Gastrocnemius medialis (tissue), 4 donors: Measurements from ENCODE around the gene LMLN. TPM values are rescaled to one million over a fixed set of nuclear protein-coding genes. Genes with fewer than 3 reads are reported as not detected.

Experiments used
- ATAC-seq, 2 donors: fragments of 150-250 bp; one replicate each; pipeline ENCODE4 v1.9.1; 2016
- DNase-seq, 2 donors: peaks; one replicate each; pipeline ENCODE4 v3.0.0-alpha.2; 2019
- H3K27ac ChIP-seq, 4 donors: fragments of 200-600 bp; sonication (generic); 1 replicate in 1 of 4; 2 replicates in 3 of 4; pipeline ENCODE4 v1.5.1; 2016 to 2018; ENCODE audit warnings: mild to moderate bottlenecking in 2 of 4, moderate library complexity in 1 of 4
- H3K27me3 ChIP-seq, 3 donors: fragments of 200-600 bp; sonication (generic) in 2 of 3; 1 replicate in 1 of 3; 2 replicates in 2 of 3; pipeline versions ENCODE4 v1.5.1 to v1.6.0; 2016 to 2019; ENCODE audit warnings: mild to moderate bottlenecking in 1 of 3, moderate library complexity in 1 of 3
- H3K36me3 ChIP-seq, 2 donors: fragments of 200-600 bp; sonication (generic) in 1 of 2; one replicate each; pipeline ENCODE4 v1.5.1; 2017 to 2018
- H3K4me1 ChIP-seq, 2 donors: fragments of 200-600 bp; sonication (generic) in 1 of 2; one replicate each; pipeline ENCODE4 v1.5.1; 2016 to 2017; ENCODE audit warnings: mild to moderate bottlenecking in 2 of 2
- H3K4me3 ChIP-seq, 4 donors: fragments of 200-600 bp; sonication (generic) in 3 of 4; 1 replicate in 1 of 4; 2 replicates in 3 of 4; pipeline ENCODE4 v1.5.1; 2016 to 2019; ENCODE audit warnings: mild to moderate bottlenecking in 2 of 4
- H3K9me3 ChIP-seq, 3 donors: fragments of 200-600 bp; sonication (generic) in 2 of 3; 1 replicate in 1 of 3; 2 replicates in 2 of 3; pipeline ENCODE4 v1.5.1; 2016 to 2019
- CTCF ChIP-seq, 5 experiments: fragments of 450-650 bp in 3 of 5; fragments of 200-600 bp in 2 of 5; sonication (generic) in 2 of 5; IDR thresholded peaks in 4 of 5; conservative IDR thresholded peaks in 1 of 5; 1 replicate in 4 of 5; 2 replicates in 1 of 5; pipeline ENCODE4 v1.5.1; 2016 to 2019; ENCODE audit warnings: antibody characterized with exemption in 5 of 5, mild to moderate bottlenecking in 3 of 5, moderate library complexity in 3 of 5
- POLR2A ChIP-seq, 2 donors: fragments of 450-650 bp; IDR thresholded peaks; one replicate each; pipeline ENCODE4 v1.6.1; 2017; ENCODE audit warnings: antibody characterized with exemption in 2 of 2, mild to moderate bottlenecking in 2 of 2, moderate library complexity in 2 of 2
- in situ Hi-C, 4 donors: fragments of 200-750 bp; cut with MboI; loops; one replicate each; pipeline versions ENCODE4 v1.15.0 to v1.8.0; 2017; ENCODE audit warnings: low sequenced_read_pairs in 4 of 4
- intact Hi-C: fragments of 100-400 bp; cut with DNase I; formaldehyde crosslinking; loops from one replicate; pipeline ENCODE4 v1.15.1; 2023; ENCODE audit warnings: low total_unique reads
- total RNA-seq, 4 donors: library from RNA; depleted of rRNA; stranded (reverse); fragments of >200 nt; gene quantifications; one replicate each; pipeline versions ENCODE4 v1.1.0 to v1.2.3, GENCODE V29; 2016

LMLN gene
- total RNA-seq, 4 donors from 2014 or later: 2.7 to 8.8 (median 4.6) TPM

GRCh38 chr3:197974016-197974415, 14.0 kb downstream of the LMLN start:
- Histone ChIP-seq H3K36me3 (peaks cover 0 to 8% of the 10 kb centered on the region in 2 donors), H3K4me1 (peaks cover 0 to 6% of the 10 kb centered on the region in 2 donors), H3K27ac (no peak overlapping the region), H3K4me3 (no peak overlapping the region), H3K27me3 (no peaks in the 10 kb centered on the region), H3K9me3 (no peaks in the 10 kb centered on the region)
- in situ Hi-C loops (no loop called here), intact Hi-C loops (no loop called here)
- ATAC-seq: no peak
- no peak for DNase-seq
- TF ChIP-seq CTCF (IDR thresholded peaks at IDR 0.05 in 4 of 5, conservative IDR thresholded peaks at IDR 0.05 in 1 of 5) (no peak), POLR2A (IDR thresholded peaks at IDR 0.05) (no peak)

GRCh38 chr3:197975311-197975710, 15.3 kb downstream of the LMLN start:
- in situ Hi-C loops (no loop called here), intact Hi-C loops (no loop called here)
- no peak for DNase-seq
- H3K36me3 ChIP-seq: peaks cover 0 to 8% of the 10 kb centered on the region in 2 donors
- H3K4me3 ChIP-seq: no peak overlapping the region
- no peak for ATAC-seq
- no peaks in the 10 kb centered on the region for H3K27me3 ChIP-seq
- TF ChIP-seq CTCF (IDR thresholded peaks at IDR 0.05 in 4 of 5, conservative IDR thresholded peaks at IDR 0.05 in 1 of 5) (no peak), POLR2A (IDR thresholded peaks at IDR 0.05) (no peak)
- peaks cover 0 to 6% of the 10 kb centered on the region in 2 donors for H3K4me1 ChIP-seq
- H3K9me3 ChIP-seq: no peaks in the 10 kb centered on the region
- H3K27ac ChIP-seq: no peak overlapping the region

GRCh38 chr3:197983076-197983475, 23.1 kb downstream of the LMLN start:
- TF ChIP-seq POLR2A (IDR thresholded peaks at IDR 0.05) (no peak), CTCF (IDR thresholded peaks at IDR 0.05 in 4 of 5, conservative IDR thresholded peaks at IDR 0.05 in 1 of 5) (no peak)
- ATAC-seq (no peak), DNase-seq (no peak)
- intact Hi-C loops: no loop called here
- H3K4me1 ChIP-seq: no peaks in the 10 kb centered on the region
- H3K9me3 ChIP-seq: no peaks in the 10 kb centered on the region
- no peaks in the 10 kb centered on the region for H3K27me3 ChIP-seq
- no peak overlapping the region for H3K27ac ChIP-seq
- no peak overlapping the region for H3K4me3 ChIP-seq
- H3K36me3 ChIP-seq: no peaks in the 10 kb centered on the region
- in situ Hi-C loops: no loop called here

GRCh38 chr3:197989651-197990050, 29.6 kb downstream of the LMLN start:
- Histone ChIP-seq H3K36me3 (peaks cover 0 to 12% of the 10 kb centered on the region in 2 donors), H3K27me3 (no peaks in the 10 kb centered on the region), H3K27ac (no peak overlapping the region), H3K4me1 (no peaks in the 10 kb centered on the region), H3K4me3 (no peak overlapping the region), H3K9me3 (no peaks in the 10 kb centered on the region)
- intact Hi-C loops (no loop called here), in situ Hi-C loops (no loop called here)
- no peak for DNase-seq
- no peak for TF ChIP-seq POLR2A (IDR thresholded peaks at IDR 0.05)
- TF ChIP-seq CTCF (IDR thresholded peaks at IDR 0.05 in 4 of 5, conservative IDR thresholded peaks at IDR 0.05 in 1 of 5): no peak
- ATAC-seq: no peak

- Histone ChIP-seq H3K36me3 (peaks cover 0 to 6% of the 10 kb centered on the region in 2 donors), H3K27ac (no peak overlapping the region), H3K9me3 (no peaks in the 10 kb centered on the region), H3K27me3 (no peaks in the 10 kb centered on the region), H3K4me3 (no peak overlapping the region), H3K4me1 (no peaks in the 10 kb centered on the region)
- TF ChIP-seq CTCF (IDR thresholded peaks at IDR 0.05 in 4 of 5, conservative IDR thresholded peaks at IDR 0.05 in 1 of 5): no peak
- no peak for TF ChIP-seq POLR2A (IDR thresholded peaks at IDR 0.05)
- DNase-seq (no peak), ATAC-seq (no peak)
- intact Hi-C loops: no loop called here
- in situ Hi-C loops: no loop called here
These were observed 34.7 kb downstream of the LMLN start for GRCh38 chr3:197994736-197995135.
